Measurements from ENCODE around the gene AFG1L. TPM values are rescaled to one million over a fixed set of nuclear protein-coding genes. Genes with fewer than 3 reads are reported as not detected.

AFG1L gene
- total and polyA plus RNA-seq, 4 donors: 2.7 to 2.8 (median 2.7) TPM

DNA sequence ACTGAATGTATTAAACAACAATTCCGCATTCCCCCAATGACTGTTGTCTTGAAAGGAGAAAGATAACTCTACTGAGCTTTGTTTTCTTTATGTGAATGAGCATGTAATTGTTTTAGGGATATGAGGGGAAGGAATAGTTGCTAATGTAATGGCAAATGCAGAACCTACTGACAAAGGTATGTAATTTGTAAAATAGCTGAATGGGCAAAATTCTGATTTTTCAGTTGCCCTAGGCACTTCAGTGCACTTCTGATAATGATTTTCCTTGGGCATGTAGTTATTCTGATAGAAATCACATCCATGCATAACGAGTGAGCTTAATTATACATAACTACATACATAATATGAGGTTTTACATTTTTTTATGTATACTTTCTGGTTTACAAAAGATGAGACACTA is 212.5 kb downstream of the AFG1L start:
- 96% methylated on average over 2 of the region's 2 CpGs for WGBS
- H3K4me3 ChIP-seq (ENCODE audit: low read depth in 1 of 3, low read length in 3 of 3): no peak overlapping the region
- no peak overlapping the region for H3K27ac ChIP-seq (ENCODE audit: low read depth in 1 of 2, low read length in 2 of 2)
- H3K36me3 ChIP-seq (ENCODE audit: control insufficient read depth in 4 of 4, insufficient read depth in 3 of 4, low read depth in 1 of 4, low read length in 3 of 4): no peaks in the 10 kb centered on the region
- no peak overlapping the region for H3K9ac ChIP-seq (ENCODE audit: low read depth in 1 of 2, low read length in 2 of 2)
- H3K9me3 ChIP-seq (ENCODE audit: control insufficient read depth in 4 of 4, low read length in 3 of 4): no peaks in the 10 kb centered on the region
- H3K27me3 ChIP-seq (ENCODE audit: control insufficient read depth in 4 of 4, insufficient read depth in 4 of 4, low read length in 3 of 4): no peaks in the 10 kb centered on the region
- no peak for DNase-seq (ENCODE audit: low spot score)
- TF ChIP-seq YY1 (IDR thresholded peaks at IDR 0.05) (no peak), JUND (IDR thresholded peaks at IDR 0.05) (no peak), HNF4A (conservative IDR thresholded peaks at IDR 0.05) (no peak)
- TF ChIP-seq, protein P1, sequence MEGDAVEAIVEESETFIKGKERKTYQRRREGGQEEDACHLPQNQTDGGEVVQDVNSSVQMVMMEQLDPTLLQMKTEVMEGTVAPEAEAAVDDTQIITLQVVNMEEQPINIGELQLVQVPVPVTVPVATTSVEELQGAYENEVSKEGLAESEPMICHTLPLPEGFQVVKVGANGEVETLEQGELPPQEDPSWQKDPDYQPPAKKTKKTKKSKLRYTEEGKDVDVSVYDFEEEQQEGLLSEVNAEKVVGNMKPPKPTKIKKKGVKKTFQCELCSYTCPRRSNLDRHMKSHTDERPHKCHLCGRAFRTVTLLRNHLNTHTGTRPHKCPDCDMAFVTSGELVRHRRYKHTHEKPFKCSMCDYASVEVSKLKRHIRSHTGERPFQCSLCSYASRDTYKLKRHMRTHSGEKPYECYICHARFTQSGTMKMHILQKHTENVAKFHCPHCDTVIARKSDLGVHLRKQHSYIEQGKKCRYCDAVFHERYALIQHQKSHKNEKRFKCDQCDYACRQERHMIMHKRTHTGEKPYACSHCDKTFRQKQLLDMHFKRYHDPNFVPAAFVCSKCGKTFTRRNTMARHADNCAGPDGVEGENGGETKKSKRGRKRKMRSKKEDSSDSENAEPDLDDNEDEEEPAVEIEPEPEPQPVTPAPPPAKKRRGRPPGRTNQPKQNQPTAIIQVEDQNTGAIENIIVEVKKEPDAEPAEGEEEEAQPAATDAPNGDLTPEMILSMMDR (IDR thresholded peaks at IDR 0.05; ENCODE audit: low read depth, low read length, missing input control): no peak
- no peaks in the 10 kb centered on the region for H3K4me1 ChIP-seq (ENCODE audit: control insufficient read depth in 4 of 4, insufficient read depth in 4 of 4, low read length in 3 of 4)

DNA sequence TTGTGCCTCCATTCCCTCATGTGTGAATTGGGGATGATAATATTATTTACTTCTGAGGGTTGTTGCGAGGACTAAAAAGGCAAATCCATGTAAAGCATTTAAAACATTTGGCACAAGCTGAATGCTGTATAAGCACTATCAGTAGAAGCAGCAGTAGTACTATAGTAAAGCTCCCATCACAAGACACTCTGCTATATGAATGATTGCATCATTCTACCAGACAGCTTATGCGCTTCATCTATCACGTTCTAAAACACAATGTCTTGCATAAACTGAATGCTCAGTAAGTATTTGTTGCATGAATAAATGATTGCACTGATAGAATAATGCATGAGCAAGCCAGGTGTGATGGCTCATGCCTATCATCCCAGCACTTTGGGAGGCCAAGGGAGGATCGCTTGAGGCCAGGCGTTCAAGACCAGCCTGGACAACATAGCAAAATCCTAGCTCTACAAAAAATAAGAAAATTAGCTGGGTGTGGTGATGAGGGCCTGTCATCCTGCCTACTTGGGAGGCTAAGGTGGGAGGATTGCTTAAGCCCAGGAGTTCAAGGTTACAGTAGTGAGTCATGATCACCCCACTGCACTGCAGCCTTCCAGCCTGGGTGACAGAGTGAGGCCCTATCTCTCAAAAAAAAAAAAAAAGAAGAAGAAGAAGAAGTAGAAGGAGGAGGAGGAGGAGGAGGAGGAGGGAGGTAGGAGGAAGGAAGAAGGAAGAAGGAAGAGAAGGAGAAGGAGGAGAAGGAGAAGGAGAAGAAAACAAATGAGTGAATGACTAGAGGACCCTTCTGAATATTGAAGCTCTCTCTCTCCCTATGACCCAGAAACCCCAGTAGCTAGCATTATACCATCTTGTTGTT is 215.8 kb downstream of the AFG1L start:
- TF ChIP-seq TAF1 (conservative IDR thresholded peaks at IDR 0.05) (no peak), RAD21 (IDR thresholded peaks at IDR 0.05) (no peak), YY1 (IDR thresholded peaks at IDR 0.05) (no peak), RXRA (IDR thresholded peaks at IDR 0.05) (no peak), JUND (IDR thresholded peaks at IDR 0.05) (no peak), FOXA1 (IDR thresholded peaks at IDR 0.05) (no peak), HNF4A (conservative IDR thresholded peaks at IDR 0.05) (no peak), HNF4G (IDR thresholded peaks at IDR 0.05) (no peak)
- TF ChIP-seq, protein P2, sequence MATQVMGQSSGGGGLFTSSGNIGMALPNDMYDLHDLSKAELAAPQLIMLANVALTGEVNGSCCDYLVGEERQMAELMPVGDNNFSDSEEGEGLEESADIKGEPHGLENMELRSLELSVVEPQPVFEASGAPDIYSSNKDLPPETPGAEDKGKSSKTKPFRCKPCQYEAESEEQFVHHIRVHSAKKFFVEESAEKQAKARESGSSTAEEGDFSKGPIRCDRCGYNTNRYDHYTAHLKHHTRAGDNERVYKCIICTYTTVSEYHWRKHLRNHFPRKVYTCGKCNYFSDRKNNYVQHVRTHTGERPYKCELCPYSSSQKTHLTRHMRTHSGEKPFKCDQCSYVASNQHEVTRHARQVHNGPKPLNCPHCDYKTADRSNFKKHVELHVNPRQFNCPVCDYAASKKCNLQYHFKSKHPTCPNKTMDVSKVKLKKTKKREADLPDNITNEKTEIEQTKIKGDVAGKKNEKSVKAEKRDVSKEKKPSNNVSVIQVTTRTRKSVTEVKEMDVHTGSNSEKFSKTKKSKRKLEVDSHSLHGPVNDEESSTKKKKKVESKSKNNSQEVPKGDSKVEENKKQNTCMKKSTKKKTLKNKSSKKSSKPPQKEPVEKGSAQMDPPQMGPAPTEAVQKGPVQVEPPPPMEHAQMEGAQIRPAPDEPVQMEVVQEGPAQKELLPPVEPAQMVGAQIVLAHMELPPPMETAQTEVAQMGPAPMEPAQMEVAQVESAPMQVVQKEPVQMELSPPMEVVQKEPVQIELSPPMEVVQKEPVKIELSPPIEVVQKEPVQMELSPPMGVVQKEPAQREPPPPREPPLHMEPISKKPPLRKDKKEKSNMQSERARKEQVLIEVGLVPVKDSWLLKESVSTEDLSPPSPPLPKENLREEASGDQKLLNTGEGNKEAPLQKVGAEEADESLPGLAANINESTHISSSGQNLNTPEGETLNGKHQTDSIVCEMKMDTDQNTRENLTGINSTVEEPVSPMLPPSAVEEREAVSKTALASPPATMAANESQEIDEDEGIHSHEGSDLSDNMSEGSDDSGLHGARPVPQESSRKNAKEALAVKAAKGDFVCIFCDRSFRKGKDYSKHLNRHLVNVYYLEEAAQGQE (IDR thresholded peaks at IDR 0.05): no peak
- H3K9me3 ChIP-seq (ENCODE audit: control insufficient read depth in 4 of 4, low read length in 3 of 4): no peaks in the 10 kb centered on the region
- H3K27me3 ChIP-seq (ENCODE audit: control insufficient read depth in 4 of 4, insufficient read depth in 4 of 4, low read length in 3 of 4): no peaks in the 10 kb centered on the region
- DNase-seq (ENCODE audit: low spot score): no peak
- H3K4me1 ChIP-seq (ENCODE audit: control insufficient read depth in 4 of 4, insufficient read depth in 4 of 4, low read length in 3 of 4): no peaks in the 10 kb centered on the region
- H3K27ac ChIP-seq (ENCODE audit: low read depth in 1 of 2, low read length in 2 of 2): no peak overlapping the region
- no peak overlapping the region for H3K4me3 ChIP-seq (ENCODE audit: low read depth in 1 of 3, low read length in 3 of 3)
- H3K36me3 ChIP-seq (ENCODE audit: control insufficient read depth in 4 of 4, insufficient read depth in 3 of 4, low read depth in 1 of 4, low read length in 3 of 4): no peaks in the 10 kb centered on the region
- 78% methylated on average over 5 of the region's 5 CpGs for WGBS
- H3K9ac ChIP-seq (ENCODE audit: low read depth in 1 of 2, low read length in 2 of 2): no peak overlapping the region

Measured in liver (tissue), 9 donors.